Parathyroid adenoma (tissue), 2 donors: ENCODE data around the gene CCL26.
"Not testable (repeated sequence)": the region's sequence is repeated elsewhere in the genome, so short reads cannot be mapped to it uniquely, and the experiment has no call there.

ENCODE experiments used
- H2AFZ ChIP-seq: fragments of 300-600 bp; sonication (generic); one replicate; pipeline ENCODE4 v1.7.0; 2017; ENCODE audit warnings: antibody characterized with exemption, mild to moderate bottlenecking
- H3K27ac ChIP-seq: fragments of 300-600 bp; sonication (generic); one replicate; pipeline ENCODE4 v1.7.0; 2017
- H3K27me3 ChIP-seq: fragments of 300-600 bp; sonication (generic); one replicate; pipeline ENCODE4 v1.7.0; 2017; ENCODE audit warnings: low read length; ENCODE audit not compliant: control insufficient read depth, insufficient read depth
- H3K36me3 ChIP-seq: fragments of 300-600 bp; sonication (generic); one replicate; pipeline ENCODE4 v1.7.0; 2017; ENCODE audit warnings: low read length; ENCODE audit not compliant: control insufficient read depth, insufficient read depth
- H3K4me1 ChIP-seq: fragments of 300-600 bp; sonication (generic); one replicate; pipeline ENCODE4 v1.7.0; 2017; ENCODE audit warnings: control low read depth
- H3K4me2 ChIP-seq: fragments of 300-600 bp; sonication (generic); one replicate; pipeline ENCODE4 v1.7.0; 2017; ENCODE audit warnings: low read length
- H3K4me3 ChIP-seq: fragments of 300-600 bp; sonication (generic); one replicate; pipeline ENCODE4 v1.7.0; 2017; ENCODE audit warnings: low read depth, low read length
- H3K79me2 ChIP-seq: fragments of 300-600 bp; sonication (generic); one replicate; pipeline ENCODE4 v1.7.0; 2017; ENCODE audit warnings: control low read depth
- H3K9ac ChIP-seq: fragments of 300-600 bp; sonication (generic); one replicate; pipeline ENCODE4 v1.7.0; 2017; ENCODE audit warnings: mild to moderate bottlenecking
- H3K9me3 ChIP-seq: fragments of 300-600 bp; sonication (generic); one replicate; pipeline ENCODE4 v1.7.0; 2017; ENCODE audit warnings: low read length; ENCODE audit not compliant: control insufficient read depth
- TF ChIP-seq, protein P1 (sequence below): fragments of 300-600 bp; sonication (generic); IDR thresholded peaks from one replicate; pipeline ENCODE4 v1.7.0; 2017; ENCODE audit warnings: antibody characterized with exemption, mild to moderate bottlenecking
- donor health status: primary hyperparathyroidism.

Gene CCL26

GRCh38 chr7:75762350-75762917 is 9.6 kb downstream of the CCL26 start:
- Histone ChIP-seq H2AFZ (peak overlapping the region; percentile 85), H3K27me3 (no peaks in the 10 kb centered on the region), H3K36me3 (no peaks in the 10 kb centered on the region), H3K9me3 (no peaks in the 10 kb centered on the region), H3K79me2 (no peaks in the 10 kb centered on the region), H3K4me1 (peaks cover 6% of the 10 kb centered on the region), H3K9ac (no peak overlapping the region), H3K4me3 (peak overlapping the region; percentile 12), H3K27ac (peak overlapping the region; percentile 39), H3K4me2 (peak overlapping the region; percentile 35)
- TF ChIP-seq, protein P1, sequence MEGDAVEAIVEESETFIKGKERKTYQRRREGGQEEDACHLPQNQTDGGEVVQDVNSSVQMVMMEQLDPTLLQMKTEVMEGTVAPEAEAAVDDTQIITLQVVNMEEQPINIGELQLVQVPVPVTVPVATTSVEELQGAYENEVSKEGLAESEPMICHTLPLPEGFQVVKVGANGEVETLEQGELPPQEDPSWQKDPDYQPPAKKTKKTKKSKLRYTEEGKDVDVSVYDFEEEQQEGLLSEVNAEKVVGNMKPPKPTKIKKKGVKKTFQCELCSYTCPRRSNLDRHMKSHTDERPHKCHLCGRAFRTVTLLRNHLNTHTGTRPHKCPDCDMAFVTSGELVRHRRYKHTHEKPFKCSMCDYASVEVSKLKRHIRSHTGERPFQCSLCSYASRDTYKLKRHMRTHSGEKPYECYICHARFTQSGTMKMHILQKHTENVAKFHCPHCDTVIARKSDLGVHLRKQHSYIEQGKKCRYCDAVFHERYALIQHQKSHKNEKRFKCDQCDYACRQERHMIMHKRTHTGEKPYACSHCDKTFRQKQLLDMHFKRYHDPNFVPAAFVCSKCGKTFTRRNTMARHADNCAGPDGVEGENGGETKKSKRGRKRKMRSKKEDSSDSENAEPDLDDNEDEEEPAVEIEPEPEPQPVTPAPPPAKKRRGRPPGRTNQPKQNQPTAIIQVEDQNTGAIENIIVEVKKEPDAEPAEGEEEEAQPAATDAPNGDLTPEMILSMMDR = peak; percentile 79

DNA sequence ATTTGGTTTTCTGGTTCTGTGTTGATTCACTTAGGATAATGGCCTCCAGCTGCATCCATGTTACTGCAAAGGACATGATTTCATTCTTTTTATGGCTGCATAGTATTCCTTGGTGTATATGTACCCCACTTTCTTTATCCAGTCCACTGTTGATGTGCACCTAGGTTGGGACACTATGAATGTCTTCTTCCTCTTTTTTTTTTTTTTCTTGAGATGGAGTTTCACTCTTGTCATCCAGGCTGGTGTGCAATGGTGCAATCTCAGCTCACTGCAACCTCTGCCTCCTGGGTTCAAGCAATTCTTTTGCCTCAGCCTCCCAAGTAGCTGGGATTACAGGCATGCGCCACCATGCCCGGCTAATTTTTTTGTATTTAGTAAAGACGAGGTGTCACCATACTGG is 10.2 kb downstream of the CCL26 start:
- not testable (repeated sequence) for H3K27me3 ChIP-seq, H3K79me2 ChIP-seq, H3K4me3 ChIP-seq, H3K9ac ChIP-seq, H3K36me3 ChIP-seq, H3K4me1 ChIP-seq, H3K4me2 ChIP-seq, H3K9me3 ChIP-seq, H3K27ac ChIP-seq
- H2AFZ ChIP-seq = peak overlapping the region; percentile 85

GRCh38 chr7:75758491-75758890 is 13.5 kb downstream of the CCL26 start:
- Histone ChIP-seq H3K79me2 (no peaks in the 10 kb centered on the region), H3K4me3 (no peak overlapping the region), H3K4me2 (no peak overlapping the region), H2AFZ (no peak overlapping the region), H3K9me3 (no peaks in the 10 kb centered on the region), H3K27ac (no peak overlapping the region), H3K36me3 (no peaks in the 10 kb centered on the region), H3K27me3 (no peaks in the 10 kb centered on the region), H3K9ac (no peak overlapping the region), H3K4me1 (peaks cover 6% of the 10 kb centered on the region)
- TF ChIP-seq, protein P1 = no peak

DNA sequence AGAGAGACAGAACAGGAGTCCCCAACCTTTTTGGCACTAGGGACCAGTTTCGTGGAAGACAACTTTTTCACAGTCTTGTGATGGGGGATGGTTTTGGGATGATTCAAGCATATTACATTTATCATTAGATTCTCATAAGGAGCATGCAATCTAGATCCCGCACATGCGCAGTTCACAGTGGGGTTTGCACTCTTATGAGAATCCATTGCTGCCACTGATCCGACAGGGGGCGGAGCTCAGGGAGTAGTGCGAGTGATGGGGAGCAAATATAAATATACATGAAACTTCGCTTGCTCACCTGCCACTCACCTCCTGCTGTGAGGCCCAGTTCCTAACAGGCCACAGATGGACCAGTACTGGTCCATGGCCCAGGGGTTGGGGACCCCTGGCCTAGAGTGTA is 14.2 kb downstream of the CCL26 start:
- H3K36me3 ChIP-seq = no peaks in the 10 kb centered on the region
- no peaks in the 10 kb centered on the region for H3K9me3 ChIP-seq
- H3K9ac ChIP-seq = no peak overlapping the region
- no peak overlapping the region for H2AFZ ChIP-seq
- H3K4me1 ChIP-seq = peaks cover 6% of the 10 kb centered on the region
- TF ChIP-seq, protein P1 = no peak
- no peak overlapping the region for H3K4me3 ChIP-seq
- no peak overlapping the region for H3K27ac ChIP-seq
- H3K4me2 ChIP-seq = no peak overlapping the region
- no peaks in the 10 kb centered on the region for H3K79me2 ChIP-seq
- H3K27me3 ChIP-seq = no peaks in the 10 kb centered on the region

DNA sequence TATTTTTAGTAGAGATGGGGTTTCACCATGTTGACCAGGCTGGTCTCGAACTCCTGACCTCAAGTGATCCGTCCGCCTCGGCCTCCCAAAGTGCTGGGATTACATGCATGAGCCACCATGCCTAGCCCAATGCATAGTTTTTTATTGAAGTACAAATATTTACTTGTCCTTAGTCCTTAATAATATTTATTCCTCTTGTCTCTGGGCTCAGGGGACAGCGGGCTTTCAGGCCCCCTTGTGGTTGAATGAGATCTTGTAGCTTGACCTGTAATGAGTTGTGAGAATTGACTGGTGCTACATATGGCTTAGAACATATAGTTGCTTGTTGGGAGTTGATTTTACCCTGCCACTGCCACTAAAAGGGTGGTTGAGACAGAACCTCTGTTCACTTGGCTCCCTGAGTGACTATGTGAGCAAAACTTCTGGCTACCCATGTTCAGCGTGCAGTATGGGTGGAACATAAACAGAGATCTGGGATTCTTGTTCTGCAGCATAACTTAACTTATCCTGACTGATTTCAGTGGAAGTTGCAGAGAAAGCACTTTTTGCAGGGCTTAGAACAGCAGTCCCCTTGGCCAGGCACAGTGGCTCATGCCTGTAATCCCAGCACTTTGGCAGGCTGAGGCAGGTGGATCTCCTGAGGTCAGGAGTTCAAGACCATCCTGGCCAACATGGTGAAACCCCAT is 14.9 kb downstream of the CCL26 start:
- H3K79me2 ChIP-seq = no peaks in the 10 kb centered on the region
- H3K27ac ChIP-seq = no peak overlapping the region
- H3K36me3 ChIP-seq = no peaks in the 10 kb centered on the region
- no peak overlapping the region for H2AFZ ChIP-seq
- H3K9ac ChIP-seq = no peak overlapping the region
- no peaks in the 10 kb centered on the region for H3K9me3 ChIP-seq
- no peak overlapping the region for H3K4me3 ChIP-seq
- TF ChIP-seq, protein P1 = no peak
- no peaks in the 10 kb centered on the region for H3K27me3 ChIP-seq
- H3K4me1 ChIP-seq = peaks cover under 1% of the 10 kb centered on the region
- no peak overlapping the region for H3K4me2 ChIP-seq
